GM23338 (cell line): ENCODE measurements around the gene POFUT2. TPM values are rescaled to one million over a fixed set of nuclear protein-coding genes. Genes with fewer than 3 reads are reported as not detected.

Experiments
- ATAC-seq: fragments of 200-7000 bp; cut with Tn5 transposase; 3 replicates; pipeline ENCODE4 v1.9.1; 2020
- DNase-seq: peaks from one replicate; pipeline ENCODE4 v3.0.0-alpha.2; 2015; ENCODE audit warnings: low spot score
- H2AFZ ChIP-seq: fragments of 200-600 bp; sonication (generic); 2 replicates; pipeline ENCODE4 v1.8.0; 2016; ENCODE audit warnings: antibody characterized with exemption, mild to moderate bottlenecking, moderate library complexity
- H3F3A ChIP-seq: fragments of 200-600 bp; sonication (generic); replicated peaks from 2 replicates; pipeline ENCODE4 v1.8.0; 2017; ENCODE audit warnings: antibody characterized with exemption, mixed run types, low read depth
- H3K27ac ChIP-seq: fragments of 200-600 bp; sonication (generic); 2 replicates; pipeline ENCODE4 v1.6.1; 2016; ENCODE audit warnings: low read depth
- H3K27me3 ChIP-seq: fragments of 200-600 bp; sonication (generic); 2 replicates; pipeline ENCODE4 v1.8.0; 2016; ENCODE audit warnings: mild to moderate bottlenecking, mixed run types, moderate library complexity; ENCODE audit not compliant: insufficient read depth
- H3K36me3 ChIP-seq: fragments of 200-600 bp; sonication (generic); 2 replicates; pipeline ENCODE4 v1.8.0; 2016; ENCODE audit warnings: mild to moderate bottlenecking; ENCODE audit not compliant: insufficient read depth
- H3K4me1 ChIP-seq: fragments of 200-600 bp; sonication (generic); 2 replicates; pipeline ENCODE4 v1.8.0; 2016; ENCODE audit warnings: mild to moderate bottlenecking, moderate library complexity; ENCODE audit not compliant: insufficient read depth
- H3K4me2 ChIP-seq: fragments of 200-600 bp; sonication (generic); 2 replicates; pipeline ENCODE4 v1.7.1; 2017; ENCODE audit warnings: mixed run types
- H3K4me3 ChIP-seq: fragments of 200-600 bp; sonication (generic); 2 replicates; pipeline ENCODE4 v1.6.1; 2016; ENCODE audit warnings: mixed run types
- H3K79me2 ChIP-seq: fragments of 200-600 bp; sonication (generic); replicated peaks from 2 replicates; pipeline ENCODE4 v1.8.0; 2017; ENCODE audit warnings: mild to moderate bottlenecking; ENCODE audit not compliant: insufficient read depth
- H3K9me2 ChIP-seq: fragments of 200-600 bp; sonication (generic); 2 replicates; pipeline ENCODE4 v1.8.0; 2017; ENCODE audit not compliant: insufficient read depth
- H4K20me1 ChIP-seq: fragments of 200-600 bp; sonication (generic); replicated peaks from 2 replicates; pipeline ENCODE4 v1.8.0; 2017; ENCODE audit warnings: mild to moderate bottlenecking; ENCODE audit not compliant: insufficient read depth
- H3K27ac Mint-ChIP-seq: 2 replicates; pipeline ENCODE4 v1.8.0; 2020; ENCODE audit warnings: inconsistent platforms, mild to moderate bottlenecking, moderate library complexity, mixed read lengths
- H3K27me3 Mint-ChIP-seq: 3 replicates; pipeline ENCODE4 v1.8.0; 2022; ENCODE audit warnings: low read depth, mild to moderate bottlenecking, moderate library complexity, mixed read lengths, inconsistent platforms; ENCODE audit not compliant: insufficient read depth, poor library complexity
- H3K36me3 Mint-ChIP-seq: 3 replicates; pipeline ENCODE4 v1.8.0; 2021; ENCODE audit warnings: low read depth, mild to moderate bottlenecking, inconsistent platforms, moderate library complexity, mixed read lengths
- H3K4me1 Mint-ChIP-seq: 3 replicates; pipeline ENCODE4 v1.8.0; 2020; ENCODE audit warnings: mild to moderate bottlenecking, inconsistent platforms, mixed read lengths
- H3K4me3 Mint-ChIP-seq: 3 replicates; pipeline ENCODE4 v1.8.0; 2021; ENCODE audit warnings: moderate library complexity, mild to moderate bottlenecking, inconsistent platforms, mixed read lengths
- H3K9me3 Mint-ChIP-seq: 3 replicates; pipeline ENCODE4 v1.8.0; 2020; ENCODE audit warnings: moderate library complexity, mild to moderate bottlenecking, inconsistent platforms, mixed read lengths
- CREB1 ChIP-seq: fragments of 250-450 bp; sonication (Bioruptor Pico); IDR thresholded peaks from 2 replicates; pipeline ENCODE4 v1.5.0; 2020; ENCODE audit warnings: low read depth, mild to moderate bottlenecking, moderate library complexity
- EZH2 ChIP-seq: fragments of 200-600 bp; sonication (generic); IDR thresholded peaks from one replicate; pipeline ENCODE4 v1.8.0; 2017; ENCODE audit warnings: antibody characterized with exemption, mild to moderate bottlenecking, low read depth; ENCODE audit not compliant: unreplicated experiment
- NANOG ChIP-seq: IDR thresholded peaks from 2 replicates; pipeline ENCODE4 v1.6.1; 2016; ENCODE audit warnings: antibody characterized with exemption, borderline replicate concordance
- POLR2AphosphoS5 ChIP-seq: IDR thresholded peaks from 2 replicates; pipeline ENCODE4 v1.6.1; 2016; ENCODE audit warnings: antibody characterized with exemption, low read depth
- STAT1 ChIP-seq: IDR thresholded peaks from one replicate; pipeline ENCODE4 v1.6.1; 2016; ENCODE audit warnings: antibody characterized with exemption; ENCODE audit not compliant: unreplicated experiment
- ZNF114 ChIP-seq: fragments of 250-450 bp; sonication (Bioruptor Pico); IDR thresholded peaks from 2 replicates; pipeline ENCODE4 v1.5.0; 2020; ENCODE audit warnings: mild to moderate bottlenecking, moderate library complexity
- polyA plus RNA-seq: library from polyadenylated mRNA; unstranded; fragments of >200 nt; fragmentation: Nextera tagmentation; extraction: Ambion mirVana; gene quantifications from 2 replicates; pipeline ENCODE4 v1.2.1, GENCODE V29; 2016
- total RNA-seq: library from RNA; depleted of rRNA; stranded (reverse); fragments of >200 nt; shearing (Covaris generic); gene quantifications from 2 replicates; pipeline ENCODE4 v1.2.3, GENCODE V29; 2014
- TF ChIP-seq, protein P1 (sequence below), 2 experiments: fragments of 200-600 bp in 1 of 2; sonication (generic) in 1 of 2; conservative IDR thresholded peaks; 2 replicates each; pipeline versions ENCODE4 v1.5.1 to v1.6.1; 2016 to 2017; ENCODE audit warnings: antibody characterized with exemption in 2 of 2, low read depth in 2 of 2, mild to moderate bottlenecking in 2 of 2, moderate library complexity in 1 of 2
- TF ChIP-seq, protein P2 (sequence below): IDR thresholded peaks from one replicate; pipeline ENCODE4 v1.6.1; 2018; ENCODE audit warnings: antibody characterized with exemption; ENCODE audit not compliant: unreplicated experiment

The POFUT2 gene
- total and polyA plus RNA-seq, 2 experiments from 2014 or later = 12.1 to 34.5 TPM

- Mint-ChIP-seq H3K27ac (no peak overlapping the region), H3K4me3 (no peak overlapping the region), H3K4me1 (peaks cover 36% of the 10 kb centered on the region), H3K36me3 (no peaks in the 10 kb centered on the region), H3K9me3 (no peaks in the 10 kb centered on the region; the same call in 2 of the 3 replicates), H3K27me3 (peaks cover 16% of the 10 kb centered on the region)
- DNase-seq = no peak
- Histone ChIP-seq H3F3A (no peaks in the 10 kb centered on the region), H3K27me3 (no peaks in the 10 kb centered on the region), H2AFZ (peak overlapping the region; percentile 38; the same call in 1 of the 2 replicates), H3K36me3 (no peaks in the 10 kb centered on the region), H3K4me1 (no peaks in the 10 kb centered on the region; the same call in 1 of the 2 replicates), H3K4me3 (no peak overlapping the region), H4K20me1 (no peaks in the 10 kb centered on the region), H3K27ac (no peak overlapping the region), H3K79me2 (no peaks in the 10 kb centered on the region), H3K9me2 (no peaks in the 10 kb centered on the region), H3K4me2 (no peak overlapping the region)
- no peak for TF ChIP-seq STAT1
- TF ChIP-seq NANOG = no peak
- TF ChIP-seq, protein P1, sequence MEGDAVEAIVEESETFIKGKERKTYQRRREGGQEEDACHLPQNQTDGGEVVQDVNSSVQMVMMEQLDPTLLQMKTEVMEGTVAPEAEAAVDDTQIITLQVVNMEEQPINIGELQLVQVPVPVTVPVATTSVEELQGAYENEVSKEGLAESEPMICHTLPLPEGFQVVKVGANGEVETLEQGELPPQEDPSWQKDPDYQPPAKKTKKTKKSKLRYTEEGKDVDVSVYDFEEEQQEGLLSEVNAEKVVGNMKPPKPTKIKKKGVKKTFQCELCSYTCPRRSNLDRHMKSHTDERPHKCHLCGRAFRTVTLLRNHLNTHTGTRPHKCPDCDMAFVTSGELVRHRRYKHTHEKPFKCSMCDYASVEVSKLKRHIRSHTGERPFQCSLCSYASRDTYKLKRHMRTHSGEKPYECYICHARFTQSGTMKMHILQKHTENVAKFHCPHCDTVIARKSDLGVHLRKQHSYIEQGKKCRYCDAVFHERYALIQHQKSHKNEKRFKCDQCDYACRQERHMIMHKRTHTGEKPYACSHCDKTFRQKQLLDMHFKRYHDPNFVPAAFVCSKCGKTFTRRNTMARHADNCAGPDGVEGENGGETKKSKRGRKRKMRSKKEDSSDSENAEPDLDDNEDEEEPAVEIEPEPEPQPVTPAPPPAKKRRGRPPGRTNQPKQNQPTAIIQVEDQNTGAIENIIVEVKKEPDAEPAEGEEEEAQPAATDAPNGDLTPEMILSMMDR (conservative IDR thresholded peaks at IDR 0.05; ENCODE audit: low read depth in 2 of 2) = no peak
- TF ChIP-seq POLR2AphosphoS5 = no peak
- TF ChIP-seq EZH2 = no peak
- TF ChIP-seq, protein P2, sequence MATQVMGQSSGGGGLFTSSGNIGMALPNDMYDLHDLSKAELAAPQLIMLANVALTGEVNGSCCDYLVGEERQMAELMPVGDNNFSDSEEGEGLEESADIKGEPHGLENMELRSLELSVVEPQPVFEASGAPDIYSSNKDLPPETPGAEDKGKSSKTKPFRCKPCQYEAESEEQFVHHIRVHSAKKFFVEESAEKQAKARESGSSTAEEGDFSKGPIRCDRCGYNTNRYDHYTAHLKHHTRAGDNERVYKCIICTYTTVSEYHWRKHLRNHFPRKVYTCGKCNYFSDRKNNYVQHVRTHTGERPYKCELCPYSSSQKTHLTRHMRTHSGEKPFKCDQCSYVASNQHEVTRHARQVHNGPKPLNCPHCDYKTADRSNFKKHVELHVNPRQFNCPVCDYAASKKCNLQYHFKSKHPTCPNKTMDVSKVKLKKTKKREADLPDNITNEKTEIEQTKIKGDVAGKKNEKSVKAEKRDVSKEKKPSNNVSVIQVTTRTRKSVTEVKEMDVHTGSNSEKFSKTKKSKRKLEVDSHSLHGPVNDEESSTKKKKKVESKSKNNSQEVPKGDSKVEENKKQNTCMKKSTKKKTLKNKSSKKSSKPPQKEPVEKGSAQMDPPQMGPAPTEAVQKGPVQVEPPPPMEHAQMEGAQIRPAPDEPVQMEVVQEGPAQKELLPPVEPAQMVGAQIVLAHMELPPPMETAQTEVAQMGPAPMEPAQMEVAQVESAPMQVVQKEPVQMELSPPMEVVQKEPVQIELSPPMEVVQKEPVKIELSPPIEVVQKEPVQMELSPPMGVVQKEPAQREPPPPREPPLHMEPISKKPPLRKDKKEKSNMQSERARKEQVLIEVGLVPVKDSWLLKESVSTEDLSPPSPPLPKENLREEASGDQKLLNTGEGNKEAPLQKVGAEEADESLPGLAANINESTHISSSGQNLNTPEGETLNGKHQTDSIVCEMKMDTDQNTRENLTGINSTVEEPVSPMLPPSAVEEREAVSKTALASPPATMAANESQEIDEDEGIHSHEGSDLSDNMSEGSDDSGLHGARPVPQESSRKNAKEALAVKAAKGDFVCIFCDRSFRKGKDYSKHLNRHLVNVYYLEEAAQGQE = no peak
- no peak for TF ChIP-seq ZNF114
- ATAC-seq = no peak
Observed at GRCh38 chr21:45334134-45334533, 46.4 kb upstream of the POFUT2 start.

DNA sequence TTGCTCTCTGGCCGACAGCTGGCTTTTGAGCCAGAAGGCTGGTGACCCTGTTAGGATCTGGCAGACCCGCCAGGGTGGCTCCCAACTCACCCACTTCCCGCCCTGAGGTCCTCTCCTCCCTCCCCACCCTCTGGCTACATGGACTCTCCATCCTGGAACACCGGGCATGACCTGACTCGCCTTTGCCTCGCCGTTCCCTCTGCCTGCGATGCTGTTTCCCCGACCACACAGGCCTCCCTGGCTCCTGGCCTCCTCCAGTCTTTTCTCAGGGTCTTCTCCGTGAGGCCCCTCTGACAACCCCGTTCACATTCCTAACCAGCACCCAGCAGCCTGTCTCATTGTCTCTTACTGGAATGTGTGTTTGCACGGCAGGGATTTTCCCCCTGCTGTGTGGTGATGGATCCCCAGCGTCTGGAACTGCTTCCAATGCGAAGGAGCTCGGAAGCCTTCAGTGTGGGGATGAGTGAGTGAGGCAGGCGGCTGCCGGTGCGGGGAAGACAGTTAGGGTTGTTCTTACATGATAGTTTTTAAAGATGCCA lies 46.0 kb upstream of the POFUT2 start:
- no peak overlapping the region for H3K4me3 Mint-ChIP-seq
- no peaks in the 10 kb centered on the region for H3K79me2 ChIP-seq
- H3K4me1 Mint-ChIP-seq = peaks cover 36% of the 10 kb centered on the region
- no peak overlapping the region for H3K4me3 ChIP-seq
- H3K27ac ChIP-seq = no peak overlapping the region
- no peak for TF ChIP-seq CREB1
- H3K4me2 ChIP-seq = no peak overlapping the region
- H3K9me3 Mint-ChIP-seq = no peaks in the 10 kb centered on the region; the same call in 2 of the 3 replicates
- peak overlapping the region; percentile 38; the same call in 1 of the 2 replicates for H2AFZ ChIP-seq
- no peaks in the 10 kb centered on the region for H3F3A ChIP-seq
- H3K27ac Mint-ChIP-seq = no peak overlapping the region
- H3K9me2 ChIP-seq = no peaks in the 10 kb centered on the region
- H4K20me1 ChIP-seq = no peaks in the 10 kb centered on the region
- peaks cover 19% of the 10 kb centered on the region for H3K27me3 Mint-ChIP-seq
- peak; percentile 15 for ATAC-seq
- H3K4me1 ChIP-seq = no peaks in the 10 kb centered on the region; the same call in 1 of the 2 replicates
- H3K27me3 ChIP-seq = no peaks in the 10 kb centered on the region
- H3K36me3 Mint-ChIP-seq = no peaks in the 10 kb centered on the region
- H3K36me3 ChIP-seq = no peaks in the 10 kb centered on the region
- DNase-seq = no peak
